Measurements from ENCODE around the gene FILIP1. TPM values are rescaled to one million over a fixed set of nuclear protein-coding genes. Genes with fewer than 3 reads are reported as not detected.
"Not testable (repeated sequence)": the region's sequence is repeated elsewhere in the genome, so short reads cannot be mapped to it uniquely, and the experiment has no call there.

FILIP1 gene
- total RNA-seq, 2 experiments from 2014 or later, result not detected

DNA sequence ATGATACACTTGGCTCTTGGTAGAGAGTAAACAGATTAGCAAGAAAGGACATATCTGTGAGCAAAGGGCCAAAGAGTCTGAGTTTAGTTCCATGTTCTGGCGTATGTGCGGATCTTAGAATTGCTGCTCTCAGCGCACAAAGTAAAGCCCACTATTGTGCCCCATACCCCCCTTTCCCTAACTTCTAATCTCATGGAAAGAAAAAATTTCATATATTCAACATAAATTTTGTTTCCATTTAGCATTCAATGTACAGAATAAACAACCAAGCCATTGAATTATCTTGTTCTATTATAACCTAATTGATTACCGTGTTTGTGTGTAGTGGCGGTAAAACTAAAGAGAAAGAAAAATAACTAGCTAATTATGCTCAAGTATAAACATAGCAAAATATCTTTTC is 30.5 kb downstream of the FILIP1 start:
- no peak for ATAC-seq (ENCODE audit: low read depth)
- H3K27me3 Mint-ChIP-seq, result peaks cover 3% of the 10 kb centered on the region
- no peak overlapping the region for H3K27ac Mint-ChIP-seq
- no peaks in the 10 kb centered on the region for H3K36me3 Mint-ChIP-seq
- H3K4me3 Mint-ChIP-seq, result no peak overlapping the region
- no peaks in the 10 kb centered on the region for H3K9me3 Mint-ChIP-seq
- POLR2A ChIA-PET, result no interaction called here
- no peak for DNase-seq
- no peaks in the 10 kb centered on the region for H3K4me1 Mint-ChIP-seq

- H3K9me3 Mint-ChIP-seq, result no peaks in the 10 kb centered on the region
- H3K27me3 Mint-ChIP-seq, result no peaks in the 10 kb centered on the region
- no peak for DNase-seq
- POLR2A ChIA-PET, result no interaction called here
- H3K4me3 Mint-ChIP-seq, result no peak overlapping the region
- H3K27ac Mint-ChIP-seq, result no peak overlapping the region
- no peak for ATAC-seq (ENCODE audit: low read depth)
- no peaks in the 10 kb centered on the region for H3K36me3 Mint-ChIP-seq
- H3K4me1 Mint-ChIP-seq, result no peaks in the 10 kb centered on the region
Observed at GRCh38 chr6:75460681-75461080, 32.9 kb downstream of the FILIP1 start.

DNA sequence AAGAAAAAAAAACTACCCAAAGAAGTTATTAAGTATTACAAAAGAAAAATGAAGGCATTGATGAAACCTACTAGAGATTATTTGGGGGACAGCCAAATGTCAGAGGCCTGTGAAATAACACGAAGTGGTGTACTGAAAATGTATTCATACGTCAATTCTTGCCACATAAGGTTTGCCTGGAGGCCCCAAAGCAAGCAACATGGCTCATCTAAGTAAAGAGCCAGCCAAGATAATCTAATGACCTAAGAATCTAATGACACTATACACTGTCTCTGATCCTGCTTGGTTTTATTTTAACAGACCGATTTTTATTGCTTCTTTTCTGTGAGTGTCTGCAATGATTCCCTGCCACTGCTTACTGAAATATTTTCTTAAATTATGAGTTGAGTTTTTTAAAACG is 34.7 kb downstream of the FILIP1 start:
- H3K27me3 Mint-ChIP-seq, result peaks cover 3% of the 10 kb centered on the region
- no peak for ATAC-seq (ENCODE audit: low read depth)
- POLR2A ChIA-PET, result no interaction called here
- no peak overlapping the region for H3K27ac Mint-ChIP-seq
- H3K4me3 Mint-ChIP-seq, result no peak overlapping the region
- no peaks in the 10 kb centered on the region for H3K36me3 Mint-ChIP-seq
- H3K4me1 Mint-ChIP-seq, result no peaks in the 10 kb centered on the region
- H3K9me3 Mint-ChIP-seq, result no peaks in the 10 kb centered on the region
- no peak for DNase-seq

DNA sequence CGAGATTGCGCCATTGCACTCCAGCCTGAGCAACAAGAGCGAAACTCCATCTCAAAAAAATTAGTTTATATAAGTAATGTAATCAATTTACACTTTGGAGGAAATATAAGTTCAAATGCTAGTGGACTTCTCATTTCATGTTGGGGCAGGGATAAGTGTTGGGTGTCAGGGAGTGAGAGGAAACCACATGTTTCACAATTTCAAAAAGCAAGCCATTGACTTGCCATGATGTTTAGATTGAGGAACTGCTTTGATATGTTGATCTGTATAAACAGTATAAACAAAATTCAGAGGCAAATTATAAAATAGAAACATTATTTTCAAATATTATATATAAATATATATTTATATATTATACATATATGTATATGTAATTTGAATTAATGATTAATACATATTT is 42.7 kb downstream of the FILIP1 start:
- Mint-ChIP-seq H3K27me3 (peaks cover 12% of the 10 kb centered on the region), H3K4me1 (no peaks in the 10 kb centered on the region), H3K4me3 (no peak overlapping the region), H3K27ac (no peak overlapping the region), H3K36me3 (no peaks in the 10 kb centered on the region), H3K9me3 (peaks cover 2% of the 10 kb centered on the region)
- ATAC-seq (ENCODE audit: low read depth) (no peak), DNase-seq (no peak)
- POLR2A ChIA-PET, result no interaction called here

DNA sequence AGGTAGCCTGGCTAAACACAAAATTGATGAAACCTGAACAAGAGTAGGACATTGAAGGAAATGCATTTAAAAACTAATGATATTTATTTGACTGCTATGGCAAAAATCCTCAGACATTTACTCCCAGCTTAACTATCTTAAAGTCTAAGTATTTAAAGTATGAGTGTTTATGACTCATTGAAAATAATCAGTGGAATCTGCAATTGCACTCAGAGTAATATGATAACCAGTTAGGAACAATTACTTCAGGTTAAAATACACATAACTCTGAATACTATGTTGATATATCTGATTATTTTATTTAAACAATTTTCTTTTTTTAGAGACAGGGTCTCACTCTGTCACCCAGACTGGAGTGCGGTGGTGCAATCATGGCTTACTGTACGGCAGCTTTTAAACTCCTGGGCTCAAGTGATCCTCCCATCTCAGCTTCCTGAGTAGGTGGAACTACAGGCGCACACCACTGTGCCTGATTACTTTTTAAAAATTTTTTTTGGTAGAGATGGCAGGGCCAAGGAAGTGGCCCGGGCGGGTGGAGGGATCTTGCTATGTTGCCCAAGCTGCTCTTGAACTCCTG is 43.9 kb downstream of the FILIP1 start:
- DNase-seq (no peak), ATAC-seq (ENCODE audit: low read depth) (no peak)
- no peaks in the 10 kb centered on the region for H3K4me1 Mint-ChIP-seq
- no peak overlapping the region for H3K4me3 Mint-ChIP-seq
- POLR2A ChIA-PET, result no interaction called here
- no peak overlapping the region for H3K27ac Mint-ChIP-seq
- H3K9me3 Mint-ChIP-seq, result peaks cover 2% of the 10 kb centered on the region
- H3K36me3 Mint-ChIP-seq, result no peaks in the 10 kb centered on the region
- H3K27me3 Mint-ChIP-seq, result peaks cover 10% of the 10 kb centered on the region

DNA sequence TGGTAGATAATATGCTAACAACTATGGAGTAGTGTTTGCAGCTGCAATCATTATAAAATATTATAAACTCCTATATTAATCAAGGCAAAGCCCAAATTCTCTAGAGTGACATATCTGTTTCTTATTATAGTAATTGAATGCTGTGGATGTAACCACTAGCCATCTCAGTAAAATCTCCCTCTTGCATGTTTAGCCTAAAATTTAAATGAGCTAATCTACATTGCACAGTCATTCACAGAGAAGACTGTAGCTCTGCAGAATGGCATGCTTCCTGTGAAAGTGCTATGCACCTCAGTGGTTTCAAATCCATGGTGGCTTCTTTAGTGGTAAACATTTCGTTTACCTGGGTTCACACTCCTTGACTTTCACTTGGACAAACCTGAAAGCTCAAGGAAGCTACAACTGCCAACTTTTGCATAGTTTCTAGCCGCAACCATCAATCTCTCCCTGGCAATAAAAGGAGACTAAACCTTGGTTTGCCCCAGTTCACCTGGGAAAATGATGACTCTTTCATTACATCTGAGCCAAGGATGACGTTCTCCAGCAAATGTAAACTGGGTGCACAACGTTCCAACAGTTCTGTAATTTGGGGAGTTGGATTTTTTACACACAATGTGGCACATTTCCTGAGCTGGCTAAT is 47.2 kb downstream of the FILIP1 start:
- Mint-ChIP-seq H3K4me1 (no peaks in the 10 kb centered on the region), H3K27ac (no peak overlapping the region), H3K27me3 (peaks cover 10% of the 10 kb centered on the region), H3K9me3 (no peaks in the 10 kb centered on the region), H3K4me3 (no peak overlapping the region), H3K36me3 (no peaks in the 10 kb centered on the region)
- ATAC-seq (ENCODE audit: low read depth) (no peak), DNase-seq (no peak)
- POLR2A ChIA-PET, result no interaction called here

DNA sequence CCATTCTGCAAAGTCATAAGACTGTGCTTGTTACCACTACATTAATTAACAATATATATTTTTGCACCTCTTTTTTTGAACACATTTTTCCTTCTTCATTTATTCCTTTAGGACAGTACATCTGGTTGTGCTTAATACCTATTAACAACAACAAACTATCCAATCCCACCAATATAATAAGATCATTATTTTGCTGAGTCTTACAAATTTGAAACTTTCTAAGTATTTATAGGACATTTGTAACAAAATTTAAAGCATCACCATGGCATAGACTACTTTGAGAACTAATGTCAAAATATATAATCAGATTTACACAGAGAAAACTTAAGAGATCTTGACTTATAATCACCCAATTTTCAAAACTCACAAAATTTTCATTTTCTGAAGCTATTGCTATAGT is 47.9 kb downstream of the FILIP1 start:
- peaks cover 10% of the 10 kb centered on the region for H3K27me3 Mint-ChIP-seq
- no peaks in the 10 kb centered on the region for H3K9me3 Mint-ChIP-seq
- no peak for ATAC-seq (ENCODE audit: low read depth)
- no peak overlapping the region for H3K27ac Mint-ChIP-seq
- no peak overlapping the region for H3K4me3 Mint-ChIP-seq
- DNase-seq, result no peak
- no peaks in the 10 kb centered on the region for H3K4me1 Mint-ChIP-seq
- H3K36me3 Mint-ChIP-seq, result no peaks in the 10 kb centered on the region
- POLR2A ChIA-PET, result no interaction called here

DNA sequence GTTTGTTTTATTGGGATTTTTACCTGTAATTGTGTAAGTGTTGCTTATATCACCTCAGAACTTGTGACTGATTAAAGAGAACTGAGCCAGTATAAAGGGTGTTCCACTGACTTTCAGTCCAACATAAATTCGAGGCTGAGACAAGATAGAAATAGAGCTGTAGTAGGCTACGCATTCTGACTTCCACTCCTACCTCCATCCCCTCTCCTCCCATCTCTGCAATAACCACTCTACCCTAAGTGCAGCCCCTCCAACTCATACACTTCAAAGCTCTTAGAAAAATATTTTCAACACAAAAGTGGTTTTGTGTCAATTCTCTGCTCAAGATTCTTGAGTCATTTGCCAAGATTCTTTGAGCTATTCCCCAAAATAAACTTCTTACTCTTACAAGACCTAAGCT is 48.7 kb downstream of the FILIP1 start:
- no peak overlapping the region for H3K4me3 Mint-ChIP-seq
- POLR2A ChIA-PET, result no interaction called here
- no peaks in the 10 kb centered on the region for H3K4me1 Mint-ChIP-seq
- DNase-seq, result no peak
- no peaks in the 10 kb centered on the region for H3K9me3 Mint-ChIP-seq
- H3K36me3 Mint-ChIP-seq, result no peaks in the 10 kb centered on the region
- H3K27me3 Mint-ChIP-seq, result peaks cover 10% of the 10 kb centered on the region
- H3K27ac Mint-ChIP-seq, result no peak overlapping the region
- ATAC-seq (ENCODE audit: low read depth), result no peak

- ATAC-seq (ENCODE audit: low read depth); H3K4me3 Mint-ChIP-seq; H3K4me1 Mint-ChIP-seq; H3K27me3 Mint-ChIP-seq; POLR2A ChIA-PET; H3K27ac Mint-ChIP-seq; H3K36me3 Mint-ChIP-seq; H3K9me3 Mint-ChIP-seq; DNase-seq: not testable (repeated sequence)
Observed at GRCh38 chr6:75441883-75442282, 51.7 kb downstream of the FILIP1 start.

- H3K9me3 Mint-ChIP-seq; ATAC-seq (ENCODE audit: low read depth); H3K27ac Mint-ChIP-seq; H3K27me3 Mint-ChIP-seq; DNase-seq; H3K4me3 Mint-ChIP-seq; H3K4me1 Mint-ChIP-seq; H3K36me3 Mint-ChIP-seq; POLR2A ChIA-PET: not testable (repeated sequence)
Observed at GRCh38 chr6:75441479-75441878, 52.1 kb downstream of the FILIP1 start.

DNA sequence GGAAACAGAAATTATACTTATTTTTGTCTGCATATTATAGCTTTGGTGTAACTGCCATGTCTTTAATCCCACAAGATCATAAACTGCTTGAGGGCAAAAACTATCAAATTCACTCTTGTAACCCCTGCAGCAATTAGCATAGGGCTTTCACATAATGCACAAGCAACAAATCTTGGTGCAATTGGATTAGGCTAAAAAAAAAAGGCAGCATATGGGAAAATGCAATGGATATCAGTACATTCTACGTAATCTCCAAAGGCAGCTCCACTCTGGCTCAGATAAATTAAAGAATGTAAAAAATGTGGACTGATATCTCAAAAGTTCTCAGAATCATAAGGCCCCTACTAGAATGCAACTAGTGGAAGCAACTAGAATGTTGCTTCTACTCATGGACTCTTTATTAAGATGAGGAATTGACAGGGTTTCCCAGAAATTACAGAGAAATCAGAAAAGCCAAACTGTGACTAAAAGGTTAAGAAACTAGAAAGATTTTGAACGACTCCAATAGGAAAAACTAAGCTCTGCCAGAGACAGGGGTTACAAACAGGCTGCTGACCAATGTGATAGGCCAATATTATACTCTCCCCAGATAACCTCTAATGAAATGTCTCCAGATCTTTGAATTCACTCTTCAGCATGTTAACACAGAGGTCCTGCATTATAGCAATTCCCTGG is 55.0 kb downstream of the FILIP1 start:
- POLR2A ChIA-PET, result no interaction called here
- H3K27me3 Mint-ChIP-seq, result peaks cover 6% of the 10 kb centered on the region
- H3K36me3 Mint-ChIP-seq, result no peaks in the 10 kb centered on the region
- H3K27ac Mint-ChIP-seq, result no peak overlapping the region
- ATAC-seq (ENCODE audit: low read depth) (no peak), DNase-seq (no peak)
- no peak overlapping the region for H3K4me3 Mint-ChIP-seq
- H3K4me1 Mint-ChIP-seq, result no peaks in the 10 kb centered on the region
- no peaks in the 10 kb centered on the region for H3K9me3 Mint-ChIP-seq

GRCh38 chr6:75438013-75438431 is 55.6 kb downstream of the FILIP1 start:
- no peak overlapping the region for H3K27ac Mint-ChIP-seq
- H3K27me3 Mint-ChIP-seq, result peaks cover 6% of the 10 kb centered on the region
- H3K9me3 Mint-ChIP-seq, result no peaks in the 10 kb centered on the region
- no peaks in the 10 kb centered on the region for H3K4me1 Mint-ChIP-seq
- no peak for DNase-seq
- POLR2A ChIA-PET, result no interaction called here
- no peak for ATAC-seq (ENCODE audit: low read depth)
- no peaks in the 10 kb centered on the region for H3K36me3 Mint-ChIP-seq
- H3K4me3 Mint-ChIP-seq, result no peak overlapping the region

DNA sequence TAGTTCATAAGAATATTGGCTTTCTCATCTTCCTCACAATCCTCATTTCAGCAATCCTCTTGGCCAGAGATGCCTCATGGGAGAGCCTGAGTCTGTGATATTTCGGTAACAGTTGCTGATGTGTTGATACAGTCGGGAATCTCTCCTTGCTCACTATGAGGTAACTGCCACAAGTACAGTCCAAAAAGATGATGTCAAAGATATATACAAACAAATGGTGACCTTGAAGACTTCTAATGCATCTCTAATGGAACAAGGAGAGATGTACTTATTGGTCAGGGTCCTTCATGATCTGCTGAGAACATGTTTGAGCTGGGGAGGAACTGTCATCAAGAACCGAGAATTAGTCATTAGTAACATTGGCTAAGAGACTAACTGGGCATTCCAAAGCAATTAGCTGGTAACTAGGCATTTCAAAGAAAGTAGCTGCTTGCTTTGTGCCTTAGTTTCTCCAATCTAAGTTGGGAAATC is 56.1 kb downstream of the FILIP1 start:
- H3K4me3 Mint-ChIP-seq, result no peak overlapping the region
- no peaks in the 10 kb centered on the region for H3K36me3 Mint-ChIP-seq
- H3K27ac Mint-ChIP-seq, result no peak overlapping the region
- H3K27me3 Mint-ChIP-seq, result peaks cover 6% of the 10 kb centered on the region
- H3K9me3 Mint-ChIP-seq, result no peaks in the 10 kb centered on the region
- DNase-seq (no peak), ATAC-seq (ENCODE audit: low read depth) (no peak)
- POLR2A ChIA-PET, result no interaction called here
- H3K4me1 Mint-ChIP-seq, result no peaks in the 10 kb centered on the region

DNA sequence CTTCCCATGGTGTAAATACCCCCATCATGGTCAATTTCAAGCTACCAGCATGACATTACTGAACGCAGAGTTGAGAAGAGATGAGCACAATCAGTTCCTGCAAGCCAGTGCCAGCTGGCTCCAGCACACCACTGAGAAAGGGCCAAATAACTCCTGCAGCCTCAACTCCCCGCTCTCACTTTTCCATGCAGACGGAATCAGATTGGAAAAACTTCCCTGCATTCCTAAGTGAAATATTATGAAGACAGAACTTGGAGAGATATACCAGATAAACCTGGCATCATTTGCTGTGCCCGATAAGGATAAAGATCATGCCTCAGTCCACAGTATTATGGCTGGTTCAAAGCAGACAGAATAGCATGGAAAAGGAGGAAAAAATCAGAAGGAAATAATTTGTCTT is 56.7 kb downstream of the FILIP1 start:
- POLR2A ChIA-PET, result no interaction called here
- H3K9me3 Mint-ChIP-seq, result peaks cover 1% of the 10 kb centered on the region
- no peak for ATAC-seq (ENCODE audit: low read depth)
- H3K4me3 Mint-ChIP-seq, result no peak overlapping the region
- H3K4me1 Mint-ChIP-seq, result no peaks in the 10 kb centered on the region
- no peak overlapping the region for H3K27ac Mint-ChIP-seq
- no peaks in the 10 kb centered on the region for H3K36me3 Mint-ChIP-seq
- DNase-seq, result no peak
- H3K27me3 Mint-ChIP-seq, result peaks cover 7% of the 10 kb centered on the region
